Thoracic aorta (tissue), 2 donors: Measurements from ENCODE around the gene SLC6A3. TPM values are rescaled to one million over a fixed set of nuclear protein-coding genes. Genes with fewer than 3 reads are reported as not detected.

Source experiments
- ATAC-seq: fragments of 150-250 bp; one replicate; pipeline ENCODE4 v1.8.0; 2017; ENCODE audit warnings: low read depth; ENCODE audit not compliant: insufficient number of reproducible peaks, low FRiP score
- DNase-seq: peaks from one replicate; pipeline ENCODE4 v3.0.0-alpha.2; 2020; ENCODE audit warnings: low spot score
- H3K27ac ChIP-seq, 2 donors: fragments of 200-600 bp; sonication (generic); 1 replicate in 1 of 2; 2 replicates in 1 of 2; pipeline ENCODE4 v1.5.1; 2016; ENCODE audit warnings: mild to moderate bottlenecking in 2 of 2, moderate library complexity in 2 of 2
- H3K27me3 ChIP-seq: fragments of 200-600 bp; sonication (generic); replicated peaks from 2 replicates; pipeline ENCODE4 v1.6.0; 2016; ENCODE audit warnings: mild to moderate bottlenecking; ENCODE audit not compliant: insufficient read depth
- H3K36me3 ChIP-seq: fragments of 200-600 bp; sonication (generic); one replicate; pipeline ENCODE4 v1.5.1; 2016
- H3K4me1 ChIP-seq, 2 donors: fragments of 200-600 bp; sonication (generic); 1 replicate in 1 of 2; 2 replicates in 1 of 2; pipeline versions ENCODE4 v1.5.1 to v1.6.0; 2016; ENCODE audit warnings: low read depth in 2 of 2, mild to moderate bottlenecking in 1 of 2; ENCODE audit not compliant: control insufficient read depth in 1 of 2
- H3K4me3 ChIP-seq: fragments of 200-600 bp; sonication (generic); 2 replicates; pipeline ENCODE4 v1.5.1; 2016; ENCODE audit warnings: mild to moderate bottlenecking
- H3K9me3 ChIP-seq: fragments of 200-600 bp; sonication (generic); 2 replicates; pipeline ENCODE4 v1.5.1; 2016
- CTCF ChIP-seq: fragments of 200-600 bp; sonication (generic); IDR thresholded peaks from one replicate; pipeline ENCODE4 v1.5.1; 2019; ENCODE audit warnings: antibody characterized with exemption
- total RNA-seq, 2 donors: library from RNA; depleted of rRNA; stranded (reverse); fragments of >200 nt; gene quantifications; one replicate each; pipeline versions ENCODE4 v1.1.0 to v1.2.3, GENCODE V29; 2016

Gene SLC6A3
- total RNA-seq, 2 donors from 2014 or later, result 0.14 TPM; not detected in 1

GRCh38 chr5:1415059-1415425 lies 30.2 kb downstream of the SLC6A3 start:
- Histone ChIP-seq H3K27me3 (no peaks in the 10 kb centered on the region), H3K36me3 (no peaks in the 10 kb centered on the region), H3K27ac (no peak overlapping the region), H3K4me1 (no peaks in the 10 kb centered on the region), H3K4me3 (no peak overlapping the region), H3K9me3 (no peaks in the 10 kb centered on the region)
- ATAC-seq (no peak), DNase-seq (no peak)
- TF ChIP-seq CTCF, result no peak

GRCh38 chr5:1414311-1415058 lies 30.8 kb downstream of the SLC6A3 start:
- no peaks in the 10 kb centered on the region for H3K4me1 ChIP-seq
- no peaks in the 10 kb centered on the region for H3K27me3 ChIP-seq
- DNase-seq (no peak), ATAC-seq (no peak)
- no peak overlapping the region for H3K4me3 ChIP-seq
- no peak overlapping the region for H3K27ac ChIP-seq
- H3K9me3 ChIP-seq, result no peaks in the 10 kb centered on the region
- TF ChIP-seq CTCF, result no peak
- H3K36me3 ChIP-seq, result no peaks in the 10 kb centered on the region

- no peaks in the 10 kb centered on the region for H3K9me3 ChIP-seq
- no peaks in the 10 kb centered on the region for H3K27me3 ChIP-seq
- ATAC-seq, result no peak
- no peak for DNase-seq
- no peak overlapping the region for H3K27ac ChIP-seq
- no peaks in the 10 kb centered on the region for H3K36me3 ChIP-seq
- no peak overlapping the region for H3K4me3 ChIP-seq
- no peaks in the 10 kb centered on the region for H3K4me1 ChIP-seq
- no peak for TF ChIP-seq CTCF
Observed at GRCh38 chr5:1413611-1414241, 31.5 kb downstream of the SLC6A3 start.

- no peak overlapping the region for H3K27ac ChIP-seq
- H3K4me1 ChIP-seq, result no peaks in the 10 kb centered on the region
- no peaks in the 10 kb centered on the region for H3K27me3 ChIP-seq
- no peaks in the 10 kb centered on the region for H3K9me3 ChIP-seq
- no peak for ATAC-seq
- TF ChIP-seq CTCF, result no peak
- no peaks in the 10 kb centered on the region for H3K36me3 ChIP-seq
- DNase-seq, result no peak
- H3K4me3 ChIP-seq, result no peak overlapping the region
Observed at GRCh38 chr5:1413211-1413610, 32.0 kb downstream of the SLC6A3 start.

GRCh38 chr5:1412621-1413020 lies 32.6 kb downstream of the SLC6A3 start:
- ATAC-seq, result no peak
- no peaks in the 10 kb centered on the region for H3K27me3 ChIP-seq

More at GRCh38 chr5:1412621-1413020, 32.6 kb downstream of the SLC6A3 start:
- Histone ChIP-seq H3K36me3 (no peaks in the 10 kb centered on the region), H3K27ac (no peak overlapping the region), H3K4me3 (no peak overlapping the region), H3K4me1 (no peaks in the 10 kb centered on the region), H3K9me3 (no peaks in the 10 kb centered on the region)
- no peak for TF ChIP-seq CTCF
- DNase-seq, result no peak
